Suprapubic skin (tissue), 4 donors: ENCODE data around the gene MYCBP2.

Experiments
- CTCF ChIP-seq, 2 donors: fragments of 200-600 bp in 1 of 2; fragments of 450-650 bp in 1 of 2; sonication (generic) in 1 of 2; IDR thresholded peaks; one replicate each; pipeline ENCODE4 v1.5.1; 2016 to 2019; ENCODE audit warnings: antibody characterized with exemption in 2 of 2, mild to moderate bottlenecking in 1 of 2, moderate library complexity in 1 of 2
- POLR2A ChIP-seq, 2 donors: fragments of 450-650 bp; IDR thresholded peaks; one replicate each; pipeline ENCODE4 v1.6.1; 2017; ENCODE audit warnings: antibody characterized with exemption in 2 of 2, mild to moderate bottlenecking in 2 of 2, moderate library complexity in 2 of 2
- POLR2AphosphoS5 ChIP-seq, 3 donors: sonication (generic); formaldehyde crosslinking; IDR thresholded peaks; one replicate each; pipeline ENCODE4 v1.6.1; 2017; ENCODE audit warnings: antibody characterized with exemption in 3 of 3

DNA sequence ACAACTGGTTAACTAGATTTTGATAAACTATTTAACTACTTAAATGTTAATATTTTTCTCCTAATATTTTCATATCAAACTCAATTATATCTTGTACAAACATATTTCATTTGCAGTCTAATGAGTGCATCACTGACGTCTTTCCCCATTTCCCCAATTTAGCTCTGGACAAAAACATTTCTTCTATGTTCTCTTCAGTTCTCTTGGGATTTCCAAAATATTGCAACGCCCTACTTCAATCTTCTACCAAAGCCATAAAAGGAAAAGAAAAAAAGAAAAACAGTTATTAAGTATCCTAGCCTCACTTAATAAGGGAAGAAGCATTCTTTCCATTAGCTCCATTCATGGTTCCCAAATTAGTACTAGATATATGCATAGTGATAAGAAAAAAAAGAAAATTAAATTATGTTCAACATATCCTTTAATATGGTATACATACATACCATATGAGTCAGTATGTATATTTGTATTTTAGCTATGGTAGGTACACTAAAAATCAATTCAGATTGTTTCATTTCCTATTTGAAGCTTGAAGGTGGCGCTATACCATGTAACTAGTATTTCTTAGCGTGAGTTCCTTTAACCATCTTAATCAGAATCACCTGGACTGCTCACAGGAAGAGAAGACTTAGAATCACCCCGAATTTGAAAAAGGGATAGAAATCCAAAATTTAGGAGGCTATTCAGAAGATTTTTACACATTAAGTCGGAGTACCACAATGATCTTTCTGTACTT lies 309.8 kb downstream of the MYCBP2 start:
- TF ChIP-seq CTCF (IDR thresholded peaks at IDR 0.05) (no peak), POLR2A (IDR thresholded peaks at IDR 0.05) (no peak), POLR2AphosphoS5 (IDR thresholded peaks at IDR 0.05) (no peak)
